GM12872 (cell line): ENCODE measurements around the gene ITPR3.

Source experiments
- TF ChIP-seq, protein P1 (sequence below): IDR thresholded peaks from 3 replicates; pipeline ENCODE4 v1.5.1; 2011; ENCODE audit warnings: low read depth, mild to moderate bottlenecking, low read length, moderate library complexity; ENCODE audit not compliant: insufficient read depth

ITPR3 gene

DNA sequence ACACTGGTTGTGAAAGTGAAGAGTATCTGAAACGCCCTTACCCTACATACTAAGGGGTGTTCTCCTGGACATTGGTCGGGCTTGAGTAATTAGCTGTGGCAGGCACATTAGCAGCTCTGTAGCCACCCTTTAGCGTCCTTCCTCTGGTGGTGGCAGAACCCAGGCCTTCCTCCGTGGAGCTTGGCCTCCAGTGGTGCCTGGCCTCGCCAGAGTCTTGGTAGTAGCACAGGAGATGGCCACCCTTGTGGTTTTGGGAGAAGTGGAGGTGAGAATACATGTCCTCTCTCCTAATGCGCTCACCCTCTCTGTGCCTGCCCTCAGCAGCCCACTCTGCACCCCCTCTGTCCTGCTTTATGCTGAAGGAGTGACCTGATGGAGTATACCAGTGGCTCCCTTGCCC lies 107.9 kb downstream of the ITPR3 start:
- TF ChIP-seq, protein P1, sequence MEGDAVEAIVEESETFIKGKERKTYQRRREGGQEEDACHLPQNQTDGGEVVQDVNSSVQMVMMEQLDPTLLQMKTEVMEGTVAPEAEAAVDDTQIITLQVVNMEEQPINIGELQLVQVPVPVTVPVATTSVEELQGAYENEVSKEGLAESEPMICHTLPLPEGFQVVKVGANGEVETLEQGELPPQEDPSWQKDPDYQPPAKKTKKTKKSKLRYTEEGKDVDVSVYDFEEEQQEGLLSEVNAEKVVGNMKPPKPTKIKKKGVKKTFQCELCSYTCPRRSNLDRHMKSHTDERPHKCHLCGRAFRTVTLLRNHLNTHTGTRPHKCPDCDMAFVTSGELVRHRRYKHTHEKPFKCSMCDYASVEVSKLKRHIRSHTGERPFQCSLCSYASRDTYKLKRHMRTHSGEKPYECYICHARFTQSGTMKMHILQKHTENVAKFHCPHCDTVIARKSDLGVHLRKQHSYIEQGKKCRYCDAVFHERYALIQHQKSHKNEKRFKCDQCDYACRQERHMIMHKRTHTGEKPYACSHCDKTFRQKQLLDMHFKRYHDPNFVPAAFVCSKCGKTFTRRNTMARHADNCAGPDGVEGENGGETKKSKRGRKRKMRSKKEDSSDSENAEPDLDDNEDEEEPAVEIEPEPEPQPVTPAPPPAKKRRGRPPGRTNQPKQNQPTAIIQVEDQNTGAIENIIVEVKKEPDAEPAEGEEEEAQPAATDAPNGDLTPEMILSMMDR, result no peak

DNA sequence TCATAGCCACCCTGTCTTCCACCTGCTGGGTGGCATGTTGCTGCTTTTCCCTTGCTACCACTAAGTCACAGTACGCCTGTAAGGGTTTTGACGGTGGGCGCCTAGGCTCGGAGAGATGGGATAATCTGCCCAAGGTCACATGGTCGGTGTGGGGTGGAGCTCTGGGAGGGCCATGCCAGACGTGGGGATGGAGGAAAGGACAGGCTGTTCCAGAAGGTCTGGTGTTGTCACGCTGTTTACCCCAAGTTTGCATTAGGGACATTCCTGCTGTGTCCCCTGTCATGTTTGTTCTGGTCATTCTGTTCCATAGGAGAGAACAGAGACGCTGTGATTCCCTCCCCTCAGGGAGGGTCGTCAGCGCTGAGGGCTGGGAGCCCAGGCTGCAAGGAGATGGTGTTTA lies 109.5 kb downstream of the ITPR3 start:
- TF ChIP-seq, protein P1, result no peak

- TF ChIP-seq, protein P1, result no peak
Observed at GRCh38 chr6:33731035-33731434, 109.9 kb downstream of the ITPR3 start.

DNA sequence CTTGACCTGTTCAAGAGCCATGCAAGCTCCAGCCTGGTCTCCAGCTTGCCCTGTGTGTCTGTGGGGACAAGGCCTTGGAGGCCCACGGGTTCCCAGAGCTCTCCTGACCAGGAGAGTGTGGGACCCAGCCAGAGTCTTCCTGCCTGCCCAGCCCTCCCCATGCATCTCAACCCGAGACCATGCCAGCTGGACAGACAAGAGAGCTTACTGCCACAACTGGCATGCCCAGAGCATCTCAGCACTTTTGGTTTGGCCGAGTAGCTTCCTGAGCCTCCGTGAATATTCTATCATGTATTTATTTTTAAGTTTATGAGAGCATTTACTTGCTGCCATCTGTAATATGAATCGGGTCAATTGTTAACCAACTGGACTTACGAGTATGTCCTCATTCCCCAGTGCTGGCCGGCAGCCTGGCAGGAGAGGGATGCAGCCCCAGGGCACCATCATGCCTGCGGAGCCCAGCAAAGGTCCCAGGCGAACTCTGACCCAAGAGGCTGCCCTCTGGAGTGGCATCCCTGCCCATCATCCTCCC lies 110.7 kb downstream of the ITPR3 start:
- TF ChIP-seq, protein P1, result no peak

DNA sequence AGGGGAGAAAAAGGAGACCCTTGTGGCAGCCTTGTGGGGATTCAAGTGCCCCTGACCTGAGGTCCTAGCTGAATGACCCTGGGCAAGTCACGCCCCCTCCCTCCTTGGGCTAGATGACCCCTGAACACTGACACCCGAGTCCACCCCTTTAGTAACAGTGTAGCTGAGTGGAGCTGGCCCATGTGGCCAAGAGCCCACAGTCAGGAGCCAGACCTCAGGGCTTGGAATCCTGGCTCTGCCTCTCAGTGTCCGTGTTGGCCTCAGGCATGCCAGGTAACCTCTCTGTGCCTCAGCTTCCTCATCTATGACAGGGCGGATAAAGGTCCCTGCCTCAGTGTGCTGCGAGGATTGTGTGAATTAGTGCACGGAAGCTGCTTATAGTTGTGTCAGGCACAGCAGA lies 111.3 kb downstream of the ITPR3 start:
- TF ChIP-seq, protein P1, result no peak

- TF ChIP-seq, protein P1, result no peak
Observed at GRCh38 chr6:33732817-33733708, 111.9 kb downstream of the ITPR3 start.

DNA sequence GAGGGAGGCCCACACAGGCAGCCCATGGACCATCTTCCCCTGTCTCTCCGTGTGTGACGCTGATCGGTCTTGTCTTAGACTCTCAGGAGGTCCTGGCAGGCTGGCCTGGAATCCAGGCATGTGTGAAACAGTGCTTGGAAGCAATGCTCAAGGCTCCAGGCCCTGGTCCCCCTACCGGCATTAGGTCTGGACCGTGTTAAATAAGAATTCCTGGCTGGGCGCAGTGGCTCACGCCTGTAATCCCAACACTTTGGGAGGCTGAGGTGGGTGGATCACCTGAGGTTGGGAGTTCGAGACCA lies 112.5 kb downstream of the ITPR3 start:
- TF ChIP-seq, protein P1, result no peak
